Fibroblast of mammary gland (primary cell): ENCODE data around the gene KIAA1586.
A peak's percentile ranks its signal among the peaks of the same experiment; 100 is the strongest.
"Not testable (repeated sequence)": the region's sequence is repeated elsewhere in the genome, so short reads cannot be mapped to it uniquely, and the experiment has no call there.

Source experiments
- DNase-seq: peaks from one replicate; pipeline ENCODE4 v3.0.0-alpha.2; 2010; ENCODE audit warnings: low read depth
- H3K4me3 ChIP-seq: 2 replicates; pipeline ENCODE4 v1.5.1; 2011; ENCODE audit warnings: low read depth, mild to moderate bottlenecking, low read length, moderate library complexity; ENCODE audit not compliant: control insufficient read depth
- CTCF ChIP-seq: conservative IDR thresholded peaks from 2 replicates; pipeline ENCODE4 v1.5.1; 2011; ENCODE audit warnings: low read depth, low read length, inconsistent platforms; ENCODE audit not compliant: control insufficient read depth, insufficient read depth

Gene KIAA1586

GRCh38 chr6:57044568-57044967 is 1.9 kb upstream of the KIAA1586 start:
- no peak for TF ChIP-seq CTCF
- H3K4me3 ChIP-seq = no peak overlapping the region
- no peak for DNase-seq

GRCh38 chr6:57047257-57047585 is 728 bp downstream of the KIAA1586 start:
- not testable (repeated sequence) for DNase-seq, H3K4me3 ChIP-seq

GRCh38 chr6:57047859-57048258 is 1.4 kb downstream of the KIAA1586 start:
- DNase-seq = not testable (repeated sequence)
- H3K4me3 ChIP-seq = peak overlapping the region; percentile 42

- TF ChIP-seq CTCF = no peak
- peak; percentile 60 for DNase-seq
- peak overlapping the region; percentile 42 for H3K4me3 ChIP-seq
Measured at GRCh38 chr6:57048577-57048976, 2.1 kb downstream of the KIAA1586 start.

GRCh38 chr6:57063847-57064246 is 17.4 kb downstream of the KIAA1586 start:
- no peak for DNase-seq
- no peak overlapping the region for H3K4me3 ChIP-seq
- TF ChIP-seq CTCF = no peak

GRCh38 chr6:57064809-57065208 is 18.3 kb downstream of the KIAA1586 start:
- TF ChIP-seq CTCF = no peak
- no peak overlapping the region for H3K4me3 ChIP-seq
- DNase-seq = no peak

GRCh38 chr6:57068061-57068460 is 21.6 kb downstream of the KIAA1586 start:
- DNase-seq = no peak
- H3K4me3 ChIP-seq = no peak overlapping the region
- TF ChIP-seq CTCF = no peak

GRCh38 chr6:57069228-57069627 is 22.7 kb downstream of the KIAA1586 start:
- TF ChIP-seq CTCF = no peak
- no peak overlapping the region for H3K4me3 ChIP-seq
- no peak for DNase-seq
